K562 (cell line): ENCODE results near the gene PATJ. TPM values are rescaled to one million over a fixed set of nuclear protein-coding genes. Genes with fewer than 3 reads are reported as not detected.

Source experiments
- ATAC-seq: fragments of 200-7000 bp; cut with Tn5 transposase; 3 replicates; pipeline ENCODE4 v1.9.1; 2020; ENCODE audit warnings: moderate library complexity
- BruUV-seq: library from RNA; stranded (reverse); fragments of 400-500 nt; replicated peaks from 2 replicates; lab custom pipeline; 2021; lab: Mats Ljungman, UMichigan
- CTCF ChIA-PET: fragments of 300-600 bp; formaldehyde crosslinking; extraction: SDS; loops from one replicate; lab custom pipeline; 2021; ENCODE audit warnings: low intra/inter-chr PET ratio; lab: Yijun Ruan, JAX
- POLR2A ChIA-PET: fragments of 300-600, 350-650 bp; sonication (Branson Sonifier 250); formaldehyde crosslinking; extraction: SDS; loops from one replicate; lab custom pipeline; 2021; ENCODE audit warnings: antibody characterized with exemption, inconsistent platforms; lab: Yijun Ruan, JAX
- DNase-seq, 4 experiments: peaks; one replicate each; pipeline versions ENCODE4 v3.0.0 to v3.0.0-alpha.2; 2011 to 2018; ENCODE audit warnings: low spot score in 3 of 4, mixed read lengths in 3 of 4; ENCODE audit errors: extremely low read depth in 1 of 4
- FAIRE-seq: peaks from 2 replicates; lab custom pipeline; 2011; peaks lifted over from hg19 to GRCh38; lab: Jason Lieb, UNC
- H2AFZ ChIP-seq: 2 replicates; pipeline ENCODE4 v1.6.0; 2011; ENCODE audit warnings: low read depth, low read length, control low read depth, inconsistent platforms
- H3K27ac ChIP-seq: fragments of 200-600 bp; 3 replicates; pipeline ENCODE4 v1.8.0; 2011; ENCODE audit warnings: low read depth, mild to moderate bottlenecking, control low read depth, inconsistent platforms, low read length, moderate library complexity, mixed read lengths; ENCODE audit errors: extremely low read depth
- H3K27me3 ChIP-seq, 2 experiments: fragments of 300-600 bp in 1 of 2; 2 replicates in 1 of 2; 3 replicates in 1 of 2; pipeline versions ENCODE4 v1.6.0 to v1.8.0; 2011; ENCODE audit warnings: inconsistent platforms in 2 of 2, low read length in 2 of 2, mild to moderate bottlenecking in 1 of 2, mixed read lengths in 1 of 2, moderate library complexity in 1 of 2; ENCODE audit not compliant: control insufficient read depth in 2 of 2, insufficient read depth in 2 of 2
- H3K36me3 ChIP-seq: fragments of 300-600 bp; 3 replicates; pipeline ENCODE4 v1.8.0; 2011; ENCODE audit warnings: mild to moderate bottlenecking, low read length, inconsistent platforms; ENCODE audit not compliant: control insufficient read depth, insufficient read depth
- H3K4me1 ChIP-seq, 2 experiments: fragments of 200-600 bp in 1 of 2; replicated peaks in 1 of 2; 2 replicates in 1 of 2; 3 replicates in 1 of 2; pipeline versions ENCODE4 v1.5.1 to v1.8.0; 2011; ENCODE audit warnings: inconsistent platforms in 2 of 2, low read length in 2 of 2, mild to moderate bottlenecking in 1 of 2, mixed read lengths in 1 of 2, moderate library complexity in 1 of 2; ENCODE audit not compliant: control insufficient read depth in 2 of 2, insufficient read depth in 2 of 2
- H3K4me2 ChIP-seq: 2 replicates; pipeline ENCODE4 v1.6.1; 2011; ENCODE audit warnings: low read length, control low read depth, inconsistent platforms, mixed read lengths; ENCODE audit not compliant: insufficient read depth
- H3K4me3 ChIP-seq: fragments of 200-600 bp; sonication (generic), shearing (Covaris generic); 2 replicates; pipeline ENCODE4 v1.5.1; 2016; ENCODE audit warnings: control low read depth, inconsistent platforms
- H3K79me2 ChIP-seq: fragments of 200-600 bp; 3 replicates; pipeline ENCODE4 v1.8.0; 2011; ENCODE audit warnings: low read length, inconsistent platforms; ENCODE audit not compliant: control insufficient read depth, insufficient read depth
- H3K9ac ChIP-seq, 2 experiments: 2 replicates each; pipeline versions ENCODE4 v1.6.0 to v1.6.1; 2011; ENCODE audit warnings: low read depth in 2 of 2, low read length in 2 of 2, control low read depth in 1 of 2, inconsistent platforms in 1 of 2, mild to moderate bottlenecking in 1 of 2, mixed read lengths in 1 of 2; ENCODE audit not compliant: insufficient read depth in 1 of 2
- H3K9me1 ChIP-seq: one replicate; pipeline ENCODE4 v1.6.0; 2011; ENCODE audit warnings: inconsistent platforms, mild to moderate bottlenecking, low read length, moderate library complexity; ENCODE audit not compliant: control insufficient read depth, insufficient read depth
- H3K9me3 ChIP-seq: replicated peaks from 2 replicates; pipeline ENCODE4 v1.5.1; 2011; ENCODE audit warnings: low read depth, low read length, inconsistent platforms; ENCODE audit not compliant: control insufficient read depth, insufficient read depth
- H4K20me1 ChIP-seq: replicated peaks from 2 replicates; pipeline ENCODE4 v1.6.1; 2011; ENCODE audit warnings: low read length, inconsistent platforms, mixed read lengths; ENCODE audit not compliant: control insufficient read depth, insufficient read depth
- C11orf30 ChIP-seq: fragments of 450-650 bp; IDR thresholded peaks from 2 replicates; pipeline ENCODE4 v1.6.1; 2016; ENCODE audit warnings: low read depth, mild to moderate bottlenecking
- E2F6 ChIP-seq, 2 experiments: IDR thresholded peaks; 2 replicates each; pipeline ENCODE4 v1.6.1; 2011; ENCODE audit warnings: borderline replicate concordance in 1 of 2, control low read depth in 1 of 2, low read depth in 1 of 2, low read length in 1 of 2, mild to moderate bottlenecking in 1 of 2, mixed read lengths in 1 of 2, moderate library complexity in 1 of 2; ENCODE audit not compliant: insufficient read depth in 1 of 2, insufficient read length in 1 of 2, poor library complexity in 1 of 2, severe bottlenecking in 1 of 2; ENCODE audit errors: extremely low read depth in 1 of 2
- EP400 ChIP-seq: fragments of 450-650 bp; IDR thresholded peaks from 2 replicates; pipeline ENCODE4 v1.6.1; 2017; ENCODE audit warnings: antibody characterized with exemption, mild to moderate bottlenecking, moderate library complexity
- HMGN3 ChIP-seq: IDR thresholded peaks from 2 replicates; pipeline ENCODE4 v1.6.1; 2011; ENCODE audit warnings: borderline replicate concordance, low read depth, mild to moderate bottlenecking, mixed read lengths, low read length; ENCODE audit not compliant: insufficient read length; ENCODE audit errors: extremely low read depth
- MAFF ChIP-seq: IDR thresholded peaks from 2 replicates; pipeline ENCODE4 v1.6.1; 2012; ENCODE audit warnings: low read length, improper control_type of control experiment
- MAFG ChIP-seq: fragments of 450-650 bp; conservative IDR thresholded peaks from 2 replicates; pipeline ENCODE4 v1.6.1; 2016; ENCODE audit warnings: missing genetic modification characterization, missing compliant biosample characterization
- MAFK ChIP-seq: IDR thresholded peaks from 2 replicates; pipeline ENCODE4 v1.6.1; 2011; ENCODE audit warnings: low read length, improper control_type of control experiment
- MAZ ChIP-seq, 2 experiments: fragments of 450-650 bp in 1 of 2; sonication (generic) in 1 of 2; formaldehyde crosslinking; IDR thresholded peaks in 1 of 2; conservative IDR thresholded peaks in 1 of 2; 2 replicates each; pipeline versions ENCODE4 v1.4.0 to v1.5.0; 2020; ENCODE audit warnings: mild to moderate bottlenecking in 1 of 2, missing genetic modification reagents in 1 of 2
- NCOA2 ChIP-seq, 2 experiments: fragments of 450-650 bp; IDR thresholded peaks; 2 replicates each; pipeline ENCODE4 v1.6.1; 2018; ENCODE audit warnings: mild to moderate bottlenecking in 2 of 2, moderate library complexity in 1 of 2; ENCODE audit not compliant: partially characterized antibody in 2 of 2
- NR2C2 ChIP-seq, 2 experiments: fragments of 200-800 bp in 1 of 2; sonication (Bioruptor generic) in 1 of 2; sonication (generic) in 1 of 2; formaldehyde crosslinking in 1 of 2; IDR thresholded peaks; 2 replicates each; pipeline versions ENCODE4 v1.6.1 to v1.8.0; 2016 to 2022; ENCODE audit warnings: mild to moderate bottlenecking in 1 of 2, missing compliant biosample characterization in 1 of 2, missing genetic modification characterization in 1 of 2, missing genetic modification reagents in 1 of 2
- PRMT5 ChIP-seq: sonication (generic); formaldehyde crosslinking; IDR thresholded peaks from 2 replicates; pipeline ENCODE4 v1.5.0; 2020; ENCODE audit warnings: missing genetic modification reagents
- RNF2 ChIP-seq: sonication (generic); IDR thresholded peaks from 2 replicates; pipeline ENCODE4 v1.6.1; 2016
- RUNX1 ChIP-seq: sonication (generic); IDR thresholded peaks from 2 replicates; pipeline ENCODE4 v1.6.1; 2016; ENCODE audit warnings: antibody characterized with exemption, low read depth
- SIN3A ChIP-seq, 2 experiments: fragments of 150-350 bp in 1 of 2; IDR thresholded peaks; 2 replicates each; pipeline ENCODE4 v1.6.1; 2011 to 2016; ENCODE audit warnings: borderline replicate concordance in 2 of 2, low read depth in 2 of 2, low read length in 2 of 2, mild to moderate bottlenecking in 2 of 2, moderate library complexity in 2 of 2; ENCODE audit not compliant: control insufficient read depth in 1 of 2
- SIRT6 ChIP-seq: IDR thresholded peaks from one replicate; pipeline ENCODE4 v1.6.1; 2012; ENCODE audit warnings: low read depth, mild to moderate bottlenecking, control low read depth, inconsistent platforms, low read length, moderate library complexity
- SMAD3 ChIP-seq: fragments of 450-650 bp; formaldehyde crosslinking; conservative IDR thresholded peaks from 2 replicates; pipeline ENCODE4 v1.4.0; 2020; ENCODE audit warnings: mild to moderate bottlenecking
- TRIM28 ChIP-seq: fragments of 450-650 bp; IDR thresholded peaks from 2 replicates; pipeline ENCODE4 v1.6.1; 2017
- ZNF133 ChIP-seq: fragments of 250-450 bp; sonication (Bioruptor Pico); IDR thresholded peaks from 2 replicates; pipeline ENCODE4 v1.4.0; 2020; ENCODE audit warnings: mild to moderate bottlenecking
- ZNF316 ChIP-seq: fragments of 450-650 bp; IDR thresholded peaks from 2 replicates; pipeline ENCODE4 v1.6.1; 2016
- ZZZ3 ChIP-seq: fragments of 450-650 bp; IDR thresholded peaks from 2 replicates; pipeline ENCODE4 v1.6.1; 2016; ENCODE audit warnings: antibody characterized with exemption, mild to moderate bottlenecking, moderate library complexity
- WGBS: fragments of 100-300 bp; shearing (Covaris generic); methylation state at CpG from one replicate; pipeline ENCODE4 v1.1.6; 2016; ENCODE audit warnings: low coverage, mixed read lengths; ENCODE audit not compliant: insufficient coverage; ENCODE audit errors: missing lambda C conversion rate; 5-methylcytosine and 5-hydroxymethylcytosine counted together
- in situ Hi-C: fragments of 300-500 bp; cut with MboI; formaldehyde crosslinking; loops from 4 replicates; pipeline ENCODE4 v1.15.0; 2018; ENCODE audit warnings: inconsistent platforms, mixed read lengths
- intact Hi-C: fragments of 100-400 bp; cut with micrococcal nuclease; formaldehyde crosslinking; loops from 2 replicates; pipeline ENCODE4 v1.14.2; 2022
- polyA plus RNA-seq, 8 experiments: library from polyadenylated mRNA; depleted of rRNA in 4 of 8; stranded (reverse) in 5 of 8; unstranded in 3 of 8; fragments of >200 nt; fragmentation: Nextera tagmentation in 2 of 8; fragmentation: Illumina TruSeq in 1 of 8; extraction: Ambion mirVana in 2 of 8; extraction: Trizol in 1 of 8; gene quantifications; 2 replicates each; pipeline versions ENCODE4 v1.2.1 to v1.2.3, GENCODE V29; 2011 to 2014; ENCODE audit warnings: inconsistent platforms in 1 of 8, missing spikeins in 1 of 8
- total RNA-seq, 7 experiments: library from RNA; depleted of rRNA in 6 of 7; stranded (reverse); fragments of >200 nt in 6 of 7; fragmentation: Illumina TruSeq in 2 of 7; extraction: Trizol in 2 of 7; gene quantifications; 2 replicates each; pipeline versions ENCODE4 v1.2.1 to v1.2.3, GENCODE V29; 2011 to 2021; ENCODE audit warnings: low replicate concordance in 1 of 7

Gene PATJ
- total and polyA plus RNA-seq, 9 of the 15 experiments (the other 6 are each of a cell fraction or from before 2014, with no cell fraction given), result 0.22 TPM; not detected in 8

GRCh38 chr1:62113507-62113906, 371.2 kb downstream of the PATJ start:
- POLR2A ChIA-PET, result no interaction called here
- DNase-seq, result no peak

GRCh38 chr1:62117018-62117750, 374.9 kb downstream of the PATJ start:
- in situ Hi-C loops (no loop called here), intact Hi-C loops (no loop called here)
- ATAC-seq (no peak), DNase-seq (no peak), FAIRE-seq (no peak)
- POLR2A ChIA-PET, result no interaction called here
- TF ChIP-seq NR2C2 (CRISPR knock-in tag; IDR thresholded peaks at IDR 0.05) (no peak), NR2C2 (tag; IDR thresholded peaks at IDR 0.05) (no peak), HMGN3 (no peak), E2F6 (IDR thresholded peaks at IDR 0.05; ENCODE audit: borderline replicate concordance in 1 of 2, extremely low read depth in 1 of 2, insufficient read depth in 1 of 2, insufficient read length in 1 of 2, low read depth in 1 of 2, low read length in 1 of 2, poor library complexity in 1 of 2, severe bottlenecking in 1 of 2) (no peak), NCOA2 (IDR thresholded peaks at IDR 0.05; ENCODE audit: partially characterized antibody in 2 of 2) (no peak), RNF2 (no peak), SIN3A (IDR thresholded peaks at IDR 0.05; ENCODE audit: borderline replicate concordance in 2 of 2, control insufficient read depth in 1 of 2, low read depth in 2 of 2, low read length in 2 of 2) (no peak), MAZ (CRISPR knock-in tag; conservative IDR thresholded peaks at IDR 0.05 in 1 of 2, IDR thresholded peaks at IDR 0.05 in 1 of 2) (no peak), ZZZ3 (no peak), SIRT6 (no peak), SMAD3 (CRISPR knock-in tag) (no peak)
- H4K20me1 ChIP-seq, result no peaks in the 10 kb centered on the region
- no peaks in the 10 kb centered on the region for H3K36me3 ChIP-seq
- H3K27me3 ChIP-seq, result peaks cover 3 to 12% of the 10 kb centered on the region in 2 experiments; a peak in 4 of 5 replicates
- H3K9ac ChIP-seq, result no peak overlapping the region
- CTCF ChIA-PET, result no interaction called here
- H3K4me3 ChIP-seq, result no peak overlapping the region
- H2AFZ ChIP-seq, result no peak overlapping the region
- WGBS, result 1% methylated on average over 6 of the region's 6 CpGs
- no peaks in the 10 kb centered on the region for H3K9me3 ChIP-seq
- H3K27ac ChIP-seq, result no peak overlapping the region
- no peaks in the 10 kb centered on the region for H3K9me1 ChIP-seq
- BruUV-seq, result no TSS peak
- no peaks in the 10 kb centered on the region for H3K79me2 ChIP-seq
- no peak overlapping the region for H3K4me2 ChIP-seq
- no peaks in the 10 kb centered on the region for H3K4me1 ChIP-seq

More at GRCh38 chr1:62113507-62113906, 371.2 kb downstream of the PATJ start:
- Histone ChIP-seq H2AFZ (no peak overlapping the region), H3K36me3 (no peaks in the 10 kb centered on the region), H3K27me3 (peaks cover 4 to 14% of the 10 kb centered on the region in 2 experiments; a peak in 3 of 5 replicates), H3K4me2 (no peak overlapping the region), H4K20me1 (no peaks in the 10 kb centered on the region), H3K27ac (no peak overlapping the region), H3K9ac (no peak overlapping the region), H3K4me3 (no peak overlapping the region), H3K79me2 (no peaks in the 10 kb centered on the region), H3K9me3 (no peaks in the 10 kb centered on the region), H3K9me1 (no peaks in the 10 kb centered on the region), H3K4me1 (no peaks in the 10 kb centered on the region)
- CTCF ChIA-PET, result no interaction called here
- no peak for TF ChIP-seq PRMT5
- TF ChIP-seq RUNX1, result no peak
- peak; percentile 90 for TF ChIP-seq MAFG
- TF ChIP-seq ZNF316, result peak; percentile 94
- peak; percentile 89 for TF ChIP-seq MAFF
- no peak for TF ChIP-seq TRIM28
- peak; percentile 90 for TF ChIP-seq MAFK
- no peak for TF ChIP-seq ZNF133 (CRISPR knock-in tag)
- TF ChIP-seq C11orf30, result peak; percentile 88
- TF ChIP-seq EP400, result no peak
- no peak for ATAC-seq
- intact Hi-C loops (no loop called here), in situ Hi-C loops (no loop called here)
- no TSS peak for BruUV-seq
- FAIRE-seq, result no peak
